MM.1S (cell line): ENCODE results near the gene SAMD13.

Experiments
- CTCF ChIP-seq: fragments of 300-600 bp; sonication (generic); IDR thresholded peaks from 2 replicates; pipeline ENCODE4 v1.5.1; 2016; ENCODE audit warnings: antibody characterized with exemption, low read length, mixed read lengths
- EZH2 ChIP-seq: fragments of 300-600 bp; sonication (generic); optimal IDR thresholded peaks from 2 replicates; pipeline ENCODE3; 2017; ENCODE audit warnings: low read depth, mild to moderate bottlenecking, antibody characterized with exemption, low read length, mixed read lengths
- EZH2phosphoT487 ChIP-seq: fragments of 300-600 bp; sonication (generic); IDR thresholded peaks from 2 replicates; pipeline ENCODE4 v1.6.1; 2018; ENCODE audit warnings: antibody characterized with exemption, low read length

GRCh38 chr1:84278905-84279304, 22.6 kb upstream of the SAMD13 start:
- TF ChIP-seq CTCF (no peak), EZH2phosphoT487 (no peak), EZH2 (no peak)
